Activated T-cell treated with anti-CD3 and anti-CD28 coated beads, Interleukin-2, amount 50 U/mL, for 4 hours (primary cell): ENCODE results near the gene LDLRAD1. TPM values are rescaled to one million over a fixed set of nuclear protein-coding genes. Genes with fewer than 3 reads are reported as not detected.

Experiments
- ATAC-seq, 2 donors: fragments of 200-7000 bp; cut with Tn5 transposase; one replicate each; pipeline ENCODE4 v1.10.0; 2021
- DNase-seq: peaks from one replicate; pipeline ENCODE4 v3.0.0-alpha.2; 2020
- H3K27me3 Mint-ChIP-seq: one replicate; pipeline ENCODE4 v1.8.0; 2021; ENCODE audit warnings: low read depth, mixed read lengths
- H3K36me3 Mint-ChIP-seq: one replicate; pipeline ENCODE4 v1.8.0; 2022; ENCODE audit warnings: mixed read lengths; ENCODE audit not compliant: insufficient read depth
- H3K4me1 Mint-ChIP-seq: one replicate; pipeline ENCODE4 v1.8.0; 2021; ENCODE audit warnings: low read depth, mixed read lengths
- H3K4me3 Mint-ChIP-seq: one replicate; pipeline ENCODE4 v1.8.0; 2021; ENCODE audit warnings: mild to moderate bottlenecking, moderate library complexity, mixed read lengths
- H3K9me3 Mint-ChIP-seq: one replicate; pipeline ENCODE4 v1.8.0; 2021; ENCODE audit warnings: mixed read lengths
- total RNA-seq, 3 donors: library from RNA; stranded (reverse); gene quantifications; one replicate each; pipeline ENCODE4 v1.2.1, GENCODE V29; 2021

The LDLRAD1 gene
- total RNA-seq, 3 donors from 2014 or later = not detected

DNA sequence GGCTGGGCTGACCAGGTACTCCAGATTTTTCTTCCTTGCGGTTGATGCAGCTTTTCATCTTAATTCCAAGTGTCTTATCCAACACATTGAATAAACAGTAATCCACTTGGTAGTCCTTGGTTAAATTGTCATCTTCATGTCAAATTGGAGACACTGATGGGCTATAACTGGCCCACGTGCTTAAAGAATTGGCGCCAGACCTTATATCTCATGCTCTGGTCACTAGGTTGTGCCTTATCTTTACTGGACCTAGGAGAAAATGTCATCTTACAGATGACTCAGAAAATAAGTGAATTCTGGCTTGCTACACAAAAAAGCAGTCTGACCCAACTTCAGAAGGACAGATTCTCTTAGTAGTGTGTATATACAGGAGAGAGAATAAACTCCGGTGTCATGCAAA, 55.6 kb downstream of the LDLRAD1 start:
- Mint-ChIP-seq H3K4me1 (no peaks in the 10 kb centered on the region), H3K4me3 (no peak overlapping the region), H3K27me3 (no peaks in the 10 kb centered on the region), H3K36me3 (peaks cover 40% of the 10 kb centered on the region), H3K9me3 (no peaks in the 10 kb centered on the region)
- DNase-seq (no peak), ATAC-seq (no peak)

DNA sequence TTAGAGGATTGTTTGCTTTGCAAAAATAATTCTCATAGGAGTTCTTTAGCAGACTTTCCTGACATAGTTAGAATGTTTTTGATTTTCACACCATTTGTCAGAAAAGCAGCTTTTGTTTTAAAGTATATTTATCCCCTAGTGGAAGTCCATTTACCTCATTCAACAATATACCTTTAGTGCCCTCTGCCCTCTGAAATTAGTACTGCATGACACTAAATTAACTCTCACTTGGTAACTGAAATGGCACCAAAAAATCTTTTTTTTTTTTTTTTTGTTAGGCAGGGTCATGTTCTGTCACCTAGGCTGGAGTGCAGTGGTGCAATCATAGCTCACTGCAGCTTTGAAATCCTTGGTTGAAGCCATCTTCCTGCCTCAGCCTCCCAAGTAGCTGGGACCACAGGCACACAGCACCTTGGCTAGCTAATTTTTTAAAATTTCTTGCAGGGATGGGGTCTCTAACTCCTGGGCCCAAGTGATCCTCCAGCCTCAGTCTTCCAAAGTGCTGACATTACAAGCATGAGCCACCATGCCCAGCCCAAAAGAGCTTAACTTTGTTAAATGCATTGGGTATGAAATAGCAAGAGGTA, 58.2 kb downstream of the LDLRAD1 start:
- H3K36me3 Mint-ChIP-seq = peaks cover 29% of the 10 kb centered on the region
- H3K4me1 Mint-ChIP-seq = peaks cover 6% of the 10 kb centered on the region
- no peaks in the 10 kb centered on the region for H3K9me3 Mint-ChIP-seq
- DNase-seq (no peak), ATAC-seq (peak in 1 of 2 donors; percentile 50)
- H3K4me3 Mint-ChIP-seq = no peak overlapping the region
- no peaks in the 10 kb centered on the region for H3K27me3 Mint-ChIP-seq

Other genes starting within 250 kb of the LDLRAD1 start
- 10 to 100 TPM; 34.2 to 39.8 (median 37.6) TPM for gene NDC1, start 179.9 kb downstream of the LDLRAD1 start, total RNA-seq
- 10 to 100 TPM; 12.5 to 15.4 (median 14.7) TPM for gene YIPF1, start 128.4 kb downstream of the LDLRAD1 start, total RNA-seq
- gene DIO1, start 124.0 kb downstream of the LDLRAD1 start, total RNA-seq = not detected
- 10 to 100 TPM; 26.0 to 31.5 (median 28.1) TPM for gene IFT25, start 72.5 kb downstream of the LDLRAD1 start, total RNA-seq
- gene LRRC42, start 71.8 kb downstream of the LDLRAD1 start, total RNA-seq = 10 to 100 TPM; 22.6 to 23.1 (median 22.8) TPM
- 100 to 1,000 TPM in 1 of 3 donors, 10 to 100 TPM in 2; 86.8 to 102 (median 89.9) TPM for gene TMEM59, start 35.0 kb upstream of the LDLRAD1 start, total RNA-seq
- 1 to 10 TPM; 4.6 to 6.8 (median 5.4) TPM for gene TCEANC2, start 35.4 kb upstream of the LDLRAD1 start, total RNA-seq
- not detected for gene CDCP2, start 134.8 kb upstream of the LDLRAD1 start, total RNA-seq
- 1 to 10 TPM; 7.2 to 8.3 (median 7.7) TPM for gene CYB5RL, start 181.8 kb upstream of the LDLRAD1 start, total RNA-seq
- gene MRPL37, start 182.0 kb upstream of the LDLRAD1 start, total RNA-seq = 100 to 1,000 TPM; 172 to 194 (median 185) TPM